Measurements from ENCODE around the gene TMEM240.

Gene TMEM240

GRCh38 chr1:1567152-1567875, 26.9 kb upstream of the TMEM240 start:
- no peaks in the 10 kb centered on the region for H3K9me3 ChIP-seq (ENCODE audit: insufficient read depth, low read length, severe bottlenecking)
- no peak overlapping the region for H3K9ac ChIP-seq (ENCODE audit: low read depth, low read length)
- ATAC-seq (ENCODE audit: insufficient read depth, low read depth) (no peak), DNase-seq (no peak)
- H4K20me1 ChIP-seq (ENCODE audit: insufficient read depth, low read length): peaks cover 82% of the 10 kb centered on the region
- peaks cover 99% of the 10 kb centered on the region for H3K79me2 ChIP-seq (ENCODE audit: insufficient read depth, low read length)
- peaks cover 25% of the 10 kb centered on the region; the same call in 1 of the 2 replicates for H3K4me1 ChIP-seq (ENCODE audit: insufficient read depth, low read length)
- H2AFZ ChIP-seq (ENCODE audit: low read depth, low read length): no peak overlapping the region
- no peaks in the 10 kb centered on the region for H3K27me3 ChIP-seq (ENCODE audit: insufficient read depth, low read length, poor library complexity)
- no peak overlapping the region for H3K4me2 ChIP-seq (ENCODE audit: insufficient read depth, low read length)
- TF ChIP-seq EZH2 (IDR thresholded peaks at IDR 0.05; ENCODE audit: borderline replicate concordance, low read depth, low read length, severe bottlenecking): no peak
- no peak for TF ChIP-seq CTCF (IDR thresholded peaks at IDR 0.05; ENCODE audit: borderline replicate concordance, extremely low read depth, low read length, poor library complexity, severe bottlenecking)
- H3K36me3 ChIP-seq (ENCODE audit: insufficient read depth, low read length): peaks cover 75% of the 10 kb centered on the region
- no peak overlapping the region for H3K4me3 ChIP-seq (ENCODE audit: low read depth in 1 of 2, low read length in 2 of 2)
- H3K27ac ChIP-seq (ENCODE audit: low read length): no peak overlapping the region

GRCh38 chr1:1565340-1565739, 24.9 kb upstream of the TMEM240 start:
- H3K4me1 ChIP-seq (ENCODE audit: insufficient read depth, low read length): peaks cover 13% of the 10 kb centered on the region; the same call in 1 of the 2 replicates
- H3K27me3 ChIP-seq (ENCODE audit: insufficient read depth, low read length, poor library complexity): no peaks in the 10 kb centered on the region
- no peak for ATAC-seq (ENCODE audit: insufficient read depth, low read depth)
- H3K36me3 ChIP-seq (ENCODE audit: insufficient read depth, low read length): peaks cover 85% of the 10 kb centered on the region
- no peak overlapping the region for H2AFZ ChIP-seq (ENCODE audit: low read depth, low read length)
- TF ChIP-seq EZH2 (IDR thresholded peaks at IDR 0.05; ENCODE audit: borderline replicate concordance, low read depth, low read length, severe bottlenecking) (no peak), CTCF (IDR thresholded peaks at IDR 0.05; ENCODE audit: borderline replicate concordance, extremely low read depth, low read length, poor library complexity, severe bottlenecking) (no peak)
- peaks cover 82% of the 10 kb centered on the region for H4K20me1 ChIP-seq (ENCODE audit: insufficient read depth, low read length)
- peaks cover 94% of the 10 kb centered on the region for H3K79me2 ChIP-seq (ENCODE audit: insufficient read depth, low read length)
- H3K4me2 ChIP-seq (ENCODE audit: insufficient read depth, low read length): no peak overlapping the region
- H3K27ac ChIP-seq (ENCODE audit: low read length): no peak overlapping the region
- H3K9me3 ChIP-seq (ENCODE audit: insufficient read depth, low read length, severe bottlenecking): no peaks in the 10 kb centered on the region
- no peak overlapping the region for H3K9ac ChIP-seq (ENCODE audit: low read depth, low read length)
- no peak overlapping the region for H3K4me3 ChIP-seq (ENCODE audit: low read depth in 1 of 2, low read length in 2 of 2)
- no peak for DNase-seq

GRCh38 chr1:1564268-1564667, 23.8 kb upstream of the TMEM240 start:
- ATAC-seq (ENCODE audit: insufficient read depth, low read depth) (no peak), DNase-seq (no peak)
- Histone ChIP-seq H2AFZ (ENCODE audit: low read depth, low read length) (no peak overlapping the region), H3K36me3 (ENCODE audit: insufficient read depth, low read length) (peaks cover 84% of the 10 kb centered on the region), H3K79me2 (ENCODE audit: insufficient read depth, low read length) (peaks cover 94% of the 10 kb centered on the region), H3K9ac (ENCODE audit: low read depth, low read length) (no peak overlapping the region), H3K27ac (ENCODE audit: low read length) (no peak overlapping the region), H4K20me1 (ENCODE audit: insufficient read depth, low read length) (peaks cover 74% of the 10 kb centered on the region), H3K4me1 (ENCODE audit: insufficient read depth, low read length) (0 out of 2 replicates have a peak, but pooled peaks cover 2% of the 10 kb centered on the region), H3K4me3 (ENCODE audit: low read depth in 1 of 2, low read length in 2 of 2) (no peak overlapping the region), H3K27me3 (ENCODE audit: insufficient read depth, low read length, poor library complexity) (no peaks in the 10 kb centered on the region), H3K4me2 (ENCODE audit: insufficient read depth, low read length) (no peak overlapping the region), H3K9me3 (ENCODE audit: insufficient read depth, low read length, severe bottlenecking) (no peaks in the 10 kb centered on the region)
- TF ChIP-seq EZH2 (IDR thresholded peaks at IDR 0.05; ENCODE audit: borderline replicate concordance, low read depth, low read length, severe bottlenecking) (no peak), CTCF (IDR thresholded peaks at IDR 0.05; ENCODE audit: borderline replicate concordance, extremely low read depth, low read length, poor library complexity, severe bottlenecking) (no peak)

All from DND-41 (cell line).